GM23338 (cell line): ENCODE results near the gene SLC4A4. TPM values are rescaled to one million over a fixed set of nuclear protein-coding genes. Genes with fewer than 3 reads are reported as not detected.

Experiments used
- ATAC-seq: fragments of 200-7000 bp; cut with Tn5 transposase; 3 replicates; pipeline ENCODE4 v1.9.1; 2020
- DNase-seq: peaks from one replicate; pipeline ENCODE4 v3.0.0-alpha.2; 2015; ENCODE audit warnings: low spot score
- H2AFZ ChIP-seq: fragments of 200-600 bp; sonication (generic); 2 replicates; pipeline ENCODE4 v1.8.0; 2016; ENCODE audit warnings: antibody characterized with exemption, mild to moderate bottlenecking, moderate library complexity
- H3F3A ChIP-seq: fragments of 200-600 bp; sonication (generic); replicated peaks from 2 replicates; pipeline ENCODE4 v1.8.0; 2017; ENCODE audit warnings: antibody characterized with exemption, mixed run types, low read depth
- H3K27ac ChIP-seq: fragments of 200-600 bp; sonication (generic); 2 replicates; pipeline ENCODE4 v1.6.1; 2016; ENCODE audit warnings: low read depth
- H3K27me3 ChIP-seq: fragments of 200-600 bp; sonication (generic); 2 replicates; pipeline ENCODE4 v1.8.0; 2016; ENCODE audit warnings: mild to moderate bottlenecking, mixed run types, moderate library complexity; ENCODE audit not compliant: insufficient read depth
- H3K36me3 ChIP-seq: fragments of 200-600 bp; sonication (generic); 2 replicates; pipeline ENCODE4 v1.8.0; 2016; ENCODE audit warnings: mild to moderate bottlenecking; ENCODE audit not compliant: insufficient read depth
- H3K4me1 ChIP-seq: fragments of 200-600 bp; sonication (generic); 2 replicates; pipeline ENCODE4 v1.8.0; 2016; ENCODE audit warnings: mild to moderate bottlenecking, moderate library complexity; ENCODE audit not compliant: insufficient read depth
- H3K4me2 ChIP-seq: fragments of 200-600 bp; sonication (generic); 2 replicates; pipeline ENCODE4 v1.7.1; 2017; ENCODE audit warnings: mixed run types
- H3K4me3 ChIP-seq: fragments of 200-600 bp; sonication (generic); 2 replicates; pipeline ENCODE4 v1.6.1; 2016; ENCODE audit warnings: mixed run types
- H3K79me2 ChIP-seq: fragments of 200-600 bp; sonication (generic); replicated peaks from 2 replicates; pipeline ENCODE4 v1.8.0; 2017; ENCODE audit warnings: mild to moderate bottlenecking; ENCODE audit not compliant: insufficient read depth
- H3K9me2 ChIP-seq: fragments of 200-600 bp; sonication (generic); 2 replicates; pipeline ENCODE4 v1.8.0; 2017; ENCODE audit not compliant: insufficient read depth
- H4K20me1 ChIP-seq: fragments of 200-600 bp; sonication (generic); replicated peaks from 2 replicates; pipeline ENCODE4 v1.8.0; 2017; ENCODE audit warnings: mild to moderate bottlenecking; ENCODE audit not compliant: insufficient read depth
- H3K27ac Mint-ChIP-seq: 2 replicates; pipeline ENCODE4 v1.8.0; 2020; ENCODE audit warnings: inconsistent platforms, mild to moderate bottlenecking, moderate library complexity, mixed read lengths
- H3K27me3 Mint-ChIP-seq: 3 replicates; pipeline ENCODE4 v1.8.0; 2022; ENCODE audit warnings: low read depth, mild to moderate bottlenecking, moderate library complexity, mixed read lengths, inconsistent platforms; ENCODE audit not compliant: insufficient read depth, poor library complexity
- H3K36me3 Mint-ChIP-seq: 3 replicates; pipeline ENCODE4 v1.8.0; 2021; ENCODE audit warnings: low read depth, mild to moderate bottlenecking, inconsistent platforms, moderate library complexity, mixed read lengths
- H3K4me1 Mint-ChIP-seq: 3 replicates; pipeline ENCODE4 v1.8.0; 2020; ENCODE audit warnings: mild to moderate bottlenecking, inconsistent platforms, mixed read lengths
- H3K4me3 Mint-ChIP-seq: 3 replicates; pipeline ENCODE4 v1.8.0; 2021; ENCODE audit warnings: moderate library complexity, mild to moderate bottlenecking, inconsistent platforms, mixed read lengths
- H3K9me3 Mint-ChIP-seq: 3 replicates; pipeline ENCODE4 v1.8.0; 2020; ENCODE audit warnings: moderate library complexity, mild to moderate bottlenecking, inconsistent platforms, mixed read lengths
- CREB1 ChIP-seq: fragments of 250-450 bp; sonication (Bioruptor Pico); IDR thresholded peaks from 2 replicates; pipeline ENCODE4 v1.5.0; 2020; ENCODE audit warnings: low read depth, mild to moderate bottlenecking, moderate library complexity
- CTCF ChIP-seq, 2 experiments: fragments of 200-600 bp in 1 of 2; sonication (generic) in 1 of 2; conservative IDR thresholded peaks; 2 replicates each; pipeline versions ENCODE4 v1.5.1 to v1.6.1; 2016 to 2017; ENCODE audit warnings: antibody characterized with exemption in 2 of 2, low read depth in 2 of 2, mild to moderate bottlenecking in 2 of 2, moderate library complexity in 1 of 2
- ETS1 ChIP-seq: IDR thresholded peaks from 2 replicates; pipeline ENCODE4 v1.6.1; 2016; ENCODE audit warnings: antibody characterized with exemption
- POLR2AphosphoS5 ChIP-seq: IDR thresholded peaks from 2 replicates; pipeline ENCODE4 v1.6.1; 2016; ENCODE audit warnings: antibody characterized with exemption, low read depth
- REST ChIP-seq: IDR thresholded peaks from one replicate; pipeline ENCODE4 v1.6.1; 2018; ENCODE audit warnings: antibody characterized with exemption; ENCODE audit not compliant: unreplicated experiment
- STAT1 ChIP-seq: IDR thresholded peaks from one replicate; pipeline ENCODE4 v1.6.1; 2016; ENCODE audit warnings: antibody characterized with exemption; ENCODE audit not compliant: unreplicated experiment
- ZNF462 ChIP-seq: fragments of 250-450 bp; sonication (Bioruptor Pico); IDR thresholded peaks from 2 replicates; pipeline ENCODE4 v1.5.0; 2020; ENCODE audit warnings: mild to moderate bottlenecking, moderate library complexity
- polyA plus RNA-seq: library from polyadenylated mRNA; unstranded; fragments of >200 nt; fragmentation: Nextera tagmentation; extraction: Ambion mirVana; gene quantifications from 2 replicates; pipeline ENCODE4 v1.2.1, GENCODE V29; 2016
- total RNA-seq: library from RNA; depleted of rRNA; stranded (reverse); fragments of >200 nt; shearing (Covaris generic); gene quantifications from 2 replicates; pipeline ENCODE4 v1.2.3, GENCODE V29; 2014

SLC4A4 gene
- total and polyA plus RNA-seq, 2 experiments from 2014 or later = 1.0 to 1.5 TPM

- no peaks in the 10 kb centered on the region for H3K36me3 ChIP-seq
- Mint-ChIP-seq H3K4me1 (no peaks in the 10 kb centered on the region), H3K36me3 (no peaks in the 10 kb centered on the region), H3K9me3 (no peaks in the 10 kb centered on the region), H3K27ac (no peak overlapping the region), H3K4me3 (no peak overlapping the region), H3K27me3 (no peaks in the 10 kb centered on the region)
- H3K9me2 ChIP-seq = no peaks in the 10 kb centered on the region
- TF ChIP-seq ZNF462 (CRISPR knock-in tag) (no peak), ETS1 (no peak), CTCF (conservative IDR thresholded peaks at IDR 0.05; ENCODE audit: low read depth in 2 of 2) (no peak), STAT1 (no peak), CREB1 (CRISPR knock-in tag) (no peak), POLR2AphosphoS5 (no peak), REST (no peak)
- H2AFZ ChIP-seq = no peak overlapping the region
- no peak overlapping the region for H3K27ac ChIP-seq
- H3K79me2 ChIP-seq = no peaks in the 10 kb centered on the region
- no peaks in the 10 kb centered on the region for H4K20me1 ChIP-seq
- H3K4me1 ChIP-seq = no peaks in the 10 kb centered on the region
- no peak overlapping the region for H3K4me3 ChIP-seq
- ATAC-seq = no peak
- no peaks in the 10 kb centered on the region for H3F3A ChIP-seq
- DNase-seq = no peak
- H3K4me2 ChIP-seq = no peak overlapping the region
- no peaks in the 10 kb centered on the region for H3K27me3 ChIP-seq
Observed at GRCh38 chr4:71449040-71449439, 110.2 kb downstream of the SLC4A4 start.
